Upper lobe of right lung (tissue), 1 donor: ENCODE results near the gene MAP4K2. TPM values are rescaled to one million over a fixed set of nuclear protein-coding genes. Genes with fewer than 3 reads are reported as not detected.

Source experiments
- ATAC-seq: fragments of 200-7000 bp; cut with Tn5 transposase; one replicate; pipeline ENCODE4 v1.9.1; 2020; ENCODE audit warnings: mild to moderate bottlenecking, moderate library complexity
- DNase-seq: peaks from one replicate; pipeline ENCODE4 v3.0.0-alpha.2; 2020
- H3K27ac ChIP-seq: fragments of 200-600 bp; one replicate; pipeline ENCODE4 v1.8.0; 2022
- H3K27me3 ChIP-seq: fragments of 200-600 bp; one replicate; pipeline ENCODE4 v1.8.0; 2022; ENCODE audit warnings: mild to moderate bottlenecking
- H3K36me3 ChIP-seq: fragments of 200-600 bp; one replicate; pipeline ENCODE4 v1.8.0; 2022
- H3K4me1 ChIP-seq: fragments of 200-600 bp; one replicate; pipeline ENCODE4 v1.8.0; 2022
- H3K4me3 ChIP-seq: fragments of 200-600 bp; one replicate; pipeline ENCODE4 v1.8.0; 2022; ENCODE audit warnings: mild to moderate bottlenecking
- H3K9me3 ChIP-seq: fragments of 200-600 bp; one replicate; pipeline ENCODE4 v1.8.0; 2022
- intact Hi-C: fragments of 100-400 bp; cut with DNase I; formaldehyde crosslinking; loops from one replicate; pipeline ENCODE4 v1.11.0; 2022
- total RNA-seq: library from RNA; stranded (reverse); fragmentation: NEBNext Ultra II Directional; extraction: Animal tissue kit (Norgen Biotek cat#: 25700); gene quantifications from one replicate; pipeline ENCODE4 v1.2.1, GENCODE V29; 2021
- TF ChIP-seq, protein P1 (sequence below): fragments of 200-600 bp; IDR thresholded peaks from one replicate; pipeline ENCODE4 v1.8.0; 2022; ENCODE audit warnings: antibody characterized with exemption
- donor health status: DM: no; HTN: yes; CAD: no; lungs with severe emphysema.

The MAP4K2 gene
- total RNA-seq, 1 donor from 2014 or later = 28.9 TPM

DNA sequence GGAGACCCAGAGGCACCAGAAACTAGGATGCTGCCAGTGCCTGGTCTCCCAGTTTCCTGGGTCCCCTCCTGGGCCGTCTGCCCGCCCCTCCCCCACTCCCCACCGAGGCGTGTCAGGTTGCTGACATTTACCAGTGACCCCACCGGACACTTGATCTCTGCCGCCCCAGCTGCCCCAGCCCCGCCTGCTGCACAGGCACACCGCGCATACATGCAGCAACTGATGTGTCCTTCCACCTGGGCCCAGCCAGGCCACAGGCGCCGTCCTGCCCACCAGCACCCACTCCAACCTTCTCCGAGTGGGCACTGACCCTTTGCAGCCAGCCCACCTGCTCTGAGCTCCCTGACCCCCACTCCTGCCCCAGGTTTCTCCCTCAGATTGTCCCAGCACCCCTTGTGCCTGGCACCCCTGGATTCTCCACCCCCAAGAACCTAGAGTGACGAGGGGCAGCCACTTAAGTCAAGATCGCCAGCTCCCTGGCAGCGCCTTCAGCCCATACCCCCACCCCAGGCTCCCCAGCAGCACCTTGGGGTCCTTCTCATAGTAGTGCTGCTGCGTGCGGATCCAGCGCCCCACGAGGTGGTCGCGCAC lies 43.8 kb downstream of the MAP4K2 start:
- Histone ChIP-seq H3K27ac (peak overlapping the region; percentile 24), H3K9me3 (no peaks in the 10 kb centered on the region), H3K36me3 (peaks cover 20% of the 10 kb centered on the region), H3K27me3 (no peaks in the 10 kb centered on the region), H3K4me3 (peak overlapping the region; percentile 8), H3K4me1 (peaks cover 19% of the 10 kb centered on the region)
- no peak for ATAC-seq
- TF ChIP-seq, protein P1, sequence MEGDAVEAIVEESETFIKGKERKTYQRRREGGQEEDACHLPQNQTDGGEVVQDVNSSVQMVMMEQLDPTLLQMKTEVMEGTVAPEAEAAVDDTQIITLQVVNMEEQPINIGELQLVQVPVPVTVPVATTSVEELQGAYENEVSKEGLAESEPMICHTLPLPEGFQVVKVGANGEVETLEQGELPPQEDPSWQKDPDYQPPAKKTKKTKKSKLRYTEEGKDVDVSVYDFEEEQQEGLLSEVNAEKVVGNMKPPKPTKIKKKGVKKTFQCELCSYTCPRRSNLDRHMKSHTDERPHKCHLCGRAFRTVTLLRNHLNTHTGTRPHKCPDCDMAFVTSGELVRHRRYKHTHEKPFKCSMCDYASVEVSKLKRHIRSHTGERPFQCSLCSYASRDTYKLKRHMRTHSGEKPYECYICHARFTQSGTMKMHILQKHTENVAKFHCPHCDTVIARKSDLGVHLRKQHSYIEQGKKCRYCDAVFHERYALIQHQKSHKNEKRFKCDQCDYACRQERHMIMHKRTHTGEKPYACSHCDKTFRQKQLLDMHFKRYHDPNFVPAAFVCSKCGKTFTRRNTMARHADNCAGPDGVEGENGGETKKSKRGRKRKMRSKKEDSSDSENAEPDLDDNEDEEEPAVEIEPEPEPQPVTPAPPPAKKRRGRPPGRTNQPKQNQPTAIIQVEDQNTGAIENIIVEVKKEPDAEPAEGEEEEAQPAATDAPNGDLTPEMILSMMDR = no peak
- DNase-seq = peak; percentile 64
- intact Hi-C loops = no loop called here

DNA sequence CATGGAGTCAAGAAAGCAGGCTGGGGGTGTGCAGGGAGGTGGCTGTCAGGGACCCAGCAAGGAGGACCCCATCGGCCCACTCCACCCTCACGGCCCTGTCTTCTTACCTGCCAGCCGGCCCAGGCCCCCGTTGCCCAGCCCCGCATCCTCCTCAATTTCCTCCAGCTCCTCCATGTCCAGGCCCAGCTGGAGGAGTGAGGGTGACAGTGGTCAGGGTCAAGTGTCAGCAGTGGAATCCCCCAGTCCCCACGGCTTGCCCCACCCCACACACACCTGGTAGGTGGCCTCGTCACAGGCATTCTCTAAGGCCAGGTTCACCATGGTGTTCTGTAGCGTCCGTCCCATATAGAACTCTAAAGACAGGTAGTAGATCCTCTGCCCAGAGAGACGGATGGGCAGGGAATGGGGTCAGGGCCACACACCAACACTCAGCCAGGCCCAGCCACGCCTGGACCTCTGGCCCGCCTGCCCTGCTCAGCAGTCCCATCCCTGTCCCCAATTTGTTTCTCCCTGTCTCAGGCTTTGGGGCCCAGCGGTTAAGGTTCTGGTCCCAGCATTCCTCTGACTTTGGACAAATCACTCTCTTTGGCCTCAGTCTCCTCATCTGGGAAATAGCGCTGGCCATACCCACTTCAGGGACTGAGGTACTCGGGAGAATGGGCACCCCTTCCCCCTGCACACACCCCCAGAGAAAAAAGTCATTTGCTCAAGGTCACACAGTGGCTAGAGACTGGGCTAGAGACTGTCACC lies 44.5 kb downstream of the MAP4K2 start:
- Histone ChIP-seq H3K27ac (no peak overlapping the region), H3K4me3 (no peak overlapping the region), H3K27me3 (no peaks in the 10 kb centered on the region), H3K36me3 (peaks cover 13% of the 10 kb centered on the region), H3K9me3 (no peaks in the 10 kb centered on the region), H3K4me1 (peaks cover 18% of the 10 kb centered on the region)
- TF ChIP-seq, protein P1 = no peak
- peak; percentile 61 for DNase-seq
- no peak for ATAC-seq
- intact Hi-C loops = no loop called here

DNA sequence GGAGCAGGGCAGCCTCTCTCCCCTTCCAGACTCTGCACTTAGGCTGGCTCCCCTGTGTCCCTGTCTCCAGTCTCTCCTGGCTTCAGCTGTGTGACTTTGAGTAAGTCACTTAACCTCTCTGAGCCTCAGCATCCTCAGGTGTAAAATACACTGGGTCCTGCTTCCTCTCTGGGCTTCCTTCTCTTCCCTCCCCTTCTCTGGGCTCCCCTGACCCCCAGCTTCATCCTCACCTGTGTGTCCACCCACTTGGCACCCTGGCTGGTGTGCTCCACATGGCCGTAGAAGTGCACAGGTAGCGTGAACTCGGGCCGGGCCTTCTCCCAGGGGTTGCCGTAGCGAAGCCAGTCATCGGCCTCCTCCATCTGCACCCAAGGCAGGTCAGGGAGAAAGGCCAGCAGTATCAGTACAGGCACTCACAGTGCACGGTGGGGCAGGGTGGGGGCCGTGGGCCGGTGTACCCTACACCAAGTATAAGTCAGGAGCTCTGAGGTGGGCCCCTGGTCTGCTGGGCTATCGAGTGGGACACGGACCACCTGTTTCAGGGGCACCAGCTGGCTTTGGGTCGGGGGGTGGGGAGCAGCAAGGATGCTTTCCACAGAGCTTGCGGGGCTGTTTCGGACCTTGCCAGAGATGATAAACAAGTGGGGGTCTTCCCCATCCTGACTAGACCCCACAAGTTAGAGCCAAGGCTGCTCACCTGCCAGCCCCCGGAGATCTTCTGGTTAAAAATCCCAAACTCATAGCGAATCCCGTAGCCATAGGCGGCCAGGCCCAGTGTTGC lies 45.3 kb downstream of the MAP4K2 start:
- Histone ChIP-seq H3K9me3 (no peaks in the 10 kb centered on the region), H3K4me3 (no peak overlapping the region), H3K27ac (no peak overlapping the region), H3K36me3 (peaks cover 5% of the 10 kb centered on the region), H3K4me1 (peaks cover 13% of the 10 kb centered on the region), H3K27me3 (no peaks in the 10 kb centered on the region)
- ATAC-seq = no peak
- peak; percentile 59 for DNase-seq
- TF ChIP-seq, protein P1 = no peak
- intact Hi-C loops = no loop called here

DNA sequence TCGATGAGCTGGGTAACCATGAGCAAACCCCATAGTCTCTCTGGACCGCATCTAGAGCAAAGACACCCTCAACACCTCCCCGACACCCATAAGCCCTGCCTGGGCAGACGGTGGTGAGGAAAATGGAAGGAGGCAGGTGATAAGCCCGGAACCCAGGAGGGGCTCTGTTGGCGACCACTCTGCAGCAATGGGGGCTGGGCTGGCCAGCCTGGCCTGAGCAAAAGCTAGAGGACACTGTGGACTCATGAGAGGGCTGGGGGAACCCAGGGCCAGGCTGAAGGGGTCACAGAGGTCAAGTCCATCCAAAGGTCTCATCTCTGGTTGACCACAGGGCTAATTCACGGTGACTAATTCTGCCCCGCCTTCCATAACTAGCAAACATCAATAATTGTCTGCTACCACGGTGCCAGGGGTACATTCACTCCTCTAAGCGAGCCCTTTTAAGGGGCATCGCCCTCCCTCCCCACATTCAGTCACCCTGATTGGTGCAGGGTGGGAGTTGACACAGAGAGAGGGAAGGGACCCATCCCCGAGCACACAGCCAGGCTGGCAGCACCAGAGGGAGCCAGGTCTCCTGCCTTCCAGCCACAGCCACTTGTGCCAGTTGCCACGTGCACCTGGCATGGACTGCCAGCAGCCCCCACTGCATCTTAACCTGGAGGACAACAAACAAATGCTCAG lies 47.2 kb downstream of the MAP4K2 start:
- H3K4me3 ChIP-seq = no peak overlapping the region
- intact Hi-C loops = no loop called here
- ATAC-seq (no peak), DNase-seq (peak; percentile 56)
- TF ChIP-seq, protein P1 = no peak
- peaks cover 11% of the 10 kb centered on the region for H3K4me1 ChIP-seq
- H3K27ac ChIP-seq = no peak overlapping the region
- no peaks in the 10 kb centered on the region for H3K9me3 ChIP-seq
- no peaks in the 10 kb centered on the region for H3K36me3 ChIP-seq
- no peaks in the 10 kb centered on the region for H3K27me3 ChIP-seq

DNA sequence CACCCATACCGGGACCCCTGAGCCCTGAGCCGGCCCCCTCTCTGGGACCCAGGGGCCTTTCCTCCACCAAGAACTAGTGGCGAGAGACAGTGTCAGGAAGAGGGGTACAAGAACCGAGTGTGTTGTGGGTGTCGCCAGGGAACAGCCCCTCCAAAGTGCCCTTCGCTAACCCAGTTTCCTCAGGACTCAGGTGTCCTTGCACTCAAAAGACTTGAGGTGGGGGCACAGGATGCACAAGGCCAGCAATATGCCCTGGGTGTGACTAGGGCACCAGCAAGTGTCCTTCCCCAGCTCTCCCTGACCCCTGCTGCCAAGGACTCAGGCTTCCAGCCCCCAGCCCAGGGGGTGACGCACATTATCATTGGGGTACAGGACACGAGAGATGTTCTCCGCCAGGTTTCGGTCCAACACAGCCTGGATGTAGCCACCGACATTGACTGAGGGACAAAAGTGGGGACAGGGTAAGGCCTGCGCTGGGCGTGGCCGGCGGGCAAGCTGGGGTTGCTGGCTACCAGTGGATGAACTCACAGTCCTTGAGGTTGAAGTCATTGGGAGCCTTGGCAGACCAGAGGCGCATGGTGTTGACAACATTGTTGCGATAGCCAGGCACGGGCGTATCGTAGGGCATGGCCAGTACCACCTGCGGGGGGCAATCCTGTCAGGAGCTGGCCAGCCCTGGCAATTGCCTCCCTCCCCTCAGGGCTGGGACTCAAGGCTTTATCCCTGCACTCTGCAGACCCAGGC lies 47.9 kb downstream of the MAP4K2 start:
- Histone ChIP-seq H3K4me1 (peaks cover 4% of the 10 kb centered on the region), H3K36me3 (no peaks in the 10 kb centered on the region), H3K27ac (no peak overlapping the region), H3K9me3 (no peaks in the 10 kb centered on the region), H3K4me3 (no peak overlapping the region), H3K27me3 (no peaks in the 10 kb centered on the region)
- intact Hi-C loops = no loop called here
- ATAC-seq = no peak
- DNase-seq = peak; percentile 55
- TF ChIP-seq, protein P1 = no peak
